Measurements from ENCODE around the gene NKAIN1.
"Not testable (repeated sequence)": the region's sequence is repeated elsewhere in the genome, so short reads cannot be mapped to it uniquely, and the experiment has no call there.

The NKAIN1 gene

GRCh38 chr1:31140299-31140698, 99.4 kb downstream of the NKAIN1 start:
- DNase-seq (ENCODE audit: low read depth), result no peak

GRCh38 chr1:31138797-31139521, 100.7 kb downstream of the NKAIN1 start:
- not testable (repeated sequence) for DNase-seq (ENCODE audit: low read depth); H3K4me3 ChIP-seq (ENCODE audit: low read depth, low read length)

More at GRCh38 chr1:31140299-31140698, 99.4 kb downstream of the NKAIN1 start:
- no peak overlapping the region for H3K4me3 ChIP-seq (ENCODE audit: low read depth, low read length)
- TF ChIP-seq, protein P1, sequence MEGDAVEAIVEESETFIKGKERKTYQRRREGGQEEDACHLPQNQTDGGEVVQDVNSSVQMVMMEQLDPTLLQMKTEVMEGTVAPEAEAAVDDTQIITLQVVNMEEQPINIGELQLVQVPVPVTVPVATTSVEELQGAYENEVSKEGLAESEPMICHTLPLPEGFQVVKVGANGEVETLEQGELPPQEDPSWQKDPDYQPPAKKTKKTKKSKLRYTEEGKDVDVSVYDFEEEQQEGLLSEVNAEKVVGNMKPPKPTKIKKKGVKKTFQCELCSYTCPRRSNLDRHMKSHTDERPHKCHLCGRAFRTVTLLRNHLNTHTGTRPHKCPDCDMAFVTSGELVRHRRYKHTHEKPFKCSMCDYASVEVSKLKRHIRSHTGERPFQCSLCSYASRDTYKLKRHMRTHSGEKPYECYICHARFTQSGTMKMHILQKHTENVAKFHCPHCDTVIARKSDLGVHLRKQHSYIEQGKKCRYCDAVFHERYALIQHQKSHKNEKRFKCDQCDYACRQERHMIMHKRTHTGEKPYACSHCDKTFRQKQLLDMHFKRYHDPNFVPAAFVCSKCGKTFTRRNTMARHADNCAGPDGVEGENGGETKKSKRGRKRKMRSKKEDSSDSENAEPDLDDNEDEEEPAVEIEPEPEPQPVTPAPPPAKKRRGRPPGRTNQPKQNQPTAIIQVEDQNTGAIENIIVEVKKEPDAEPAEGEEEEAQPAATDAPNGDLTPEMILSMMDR (IDR thresholded peaks at IDR 0.05; ENCODE audit: low read depth, low read length), result no peak
- no peak for TF ChIP-seq MYC (IDR thresholded peaks at IDR 0.05; ENCODE audit: low read depth, low read length)
- TF ChIP-seq POLR2A (IDR thresholded peaks at IDR 0.05; ENCODE audit: extremely low read depth, insufficient read length), result no peak
- no peak for TF ChIP-seq MAX (IDR thresholded peaks at IDR 0.05; ENCODE audit: low read depth, low read length)

GRCh38 chr1:31137873-31138272, 101.8 kb downstream of the NKAIN1 start:
- DNase-seq (ENCODE audit: low read depth); H3K4me3 ChIP-seq (ENCODE audit: low read depth, low read length): not testable (repeated sequence)

DNA sequence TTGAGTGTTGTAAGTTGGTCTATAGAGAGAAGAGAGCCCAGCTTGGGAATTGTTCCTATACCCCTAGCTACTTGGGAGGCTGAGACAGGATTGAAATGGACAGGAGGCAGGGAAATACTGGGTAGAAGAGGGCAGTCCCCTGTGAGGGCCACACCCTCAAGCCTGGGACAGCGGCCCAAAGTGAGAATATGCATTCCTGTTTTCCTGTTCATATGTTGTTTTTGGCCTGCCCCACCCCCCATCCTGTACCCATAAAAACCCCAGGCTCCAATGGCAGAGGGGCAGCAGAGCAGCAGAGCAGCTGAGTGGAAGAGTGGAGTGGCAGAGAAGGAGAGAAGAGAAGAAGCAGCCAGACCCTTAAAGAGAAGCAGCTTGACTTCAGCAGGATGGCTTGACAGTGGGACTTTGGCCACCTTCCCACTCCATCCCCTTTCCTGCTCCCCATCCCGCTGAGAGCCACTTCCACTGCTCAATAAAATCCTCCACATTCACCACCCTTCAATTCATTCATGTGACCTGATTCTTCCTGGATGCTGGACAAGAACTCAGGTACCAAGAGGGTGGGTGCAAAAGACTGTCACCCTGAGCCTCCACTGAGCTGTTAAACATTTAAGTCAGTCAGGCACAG, 103.6 kb downstream of the NKAIN1 start:
- no peak for DNase-seq (ENCODE audit: low read depth)
- H3K4me3 ChIP-seq (ENCODE audit: low read depth, low read length), result no peak overlapping the region
- TF ChIP-seq MAX (IDR thresholded peaks at IDR 0.05; ENCODE audit: low read depth, low read length) (no peak), MYC (IDR thresholded peaks at IDR 0.05; ENCODE audit: low read depth, low read length) (no peak), POLR2A (IDR thresholded peaks at IDR 0.05; ENCODE audit: extremely low read depth, insufficient read length) (no peak)
- TF ChIP-seq, protein P1 (IDR thresholded peaks at IDR 0.05; ENCODE audit: low read depth, low read length), result no peak

- no peak for DNase-seq (ENCODE audit: low read depth)
- TF ChIP-seq MAX (IDR thresholded peaks at IDR 0.05; ENCODE audit: low read depth, low read length), result no peak
- H3K4me3 ChIP-seq (ENCODE audit: low read depth, low read length), result no peak overlapping the region
Measured at GRCh38 chr1:31133368-31133767, 106.3 kb downstream of the NKAIN1 start.
